Karpas-422 (cell line): ENCODE data around the gene MPG. TPM values are rescaled to one million over a fixed set of nuclear protein-coding genes. Genes with fewer than 3 reads are reported as not detected.

Experiments used
- DNase-seq: peaks from one replicate; pipeline ENCODE4 v3.0.0-alpha.2; 2015
- H2AFZ ChIP-seq: fragments of 200-600 bp; sonication (generic); 2 replicates; pipeline ENCODE4 v1.6.1; 2014; ENCODE audit warnings: antibody characterized with exemption, low read length, mixed read lengths
- H3K27ac ChIP-seq: fragments of 200-600 bp; sonication (generic); 2 replicates; pipeline ENCODE4 v1.5.1; 2014; ENCODE audit warnings: mild to moderate bottlenecking, low read length, moderate library complexity
- H3K27me3 ChIP-seq: fragments of 200-600 bp; sonication (generic); 2 replicates; pipeline ENCODE4 v1.6.1; 2014; ENCODE audit warnings: low read length, mixed read lengths
- H3K36me3 ChIP-seq: fragments of 200-600 bp; sonication (generic); 2 replicates; pipeline ENCODE4 v1.6.1; 2014; ENCODE audit warnings: low read length, mixed read lengths; ENCODE audit not compliant: insufficient read depth
- H3K4me1 ChIP-seq: fragments of 200-600 bp; sonication (generic); 2 replicates; pipeline ENCODE4 v1.6.1; 2014; ENCODE audit warnings: mild to moderate bottlenecking, low read length, mixed read lengths
- H3K4me2 ChIP-seq: fragments of 200-600 bp; sonication (generic); 2 replicates; pipeline ENCODE4 v1.6.1; 2014; ENCODE audit warnings: low read length, low read depth, mild to moderate bottlenecking; ENCODE audit not compliant: poor library complexity, severe bottlenecking
- H3K4me3 ChIP-seq: fragments of 200-600 bp; sonication (generic); 2 replicates; pipeline ENCODE4 v1.5.1; 2014; ENCODE audit warnings: mild to moderate bottlenecking, antibody characterized with exemption, low read length, mixed read lengths
- H3K79me2 ChIP-seq: fragments of 200-600 bp; sonication (generic); 2 replicates; pipeline ENCODE4 v1.6.1; 2014; ENCODE audit warnings: mild to moderate bottlenecking, low read length, mixed read lengths
- H3K9ac ChIP-seq: fragments of 200-600 bp; sonication (generic); 2 replicates; pipeline ENCODE4 v1.6.0; 2014; ENCODE audit warnings: low read length
- H3K9me2 ChIP-seq: fragments of 200-600 bp; sonication (generic), shearing (Covaris generic); replicated peaks from 2 replicates; pipeline ENCODE4 v1.6.0; 2014; ENCODE audit warnings: mild to moderate bottlenecking, low read length, moderate library complexity; ENCODE audit not compliant: insufficient read depth
- H3K9me3 ChIP-seq: fragments of 300-700, 200-600 bp; sonication (generic); 2 replicates; pipeline ENCODE4 v1.6.1; 2014; ENCODE audit warnings: low read length, mixed read lengths
- H4K20me1 ChIP-seq: fragments of 200-600 bp; sonication (generic); 2 replicates; pipeline ENCODE4 v1.6.1; 2014; ENCODE audit warnings: mild to moderate bottlenecking, antibody characterized with exemption, low read length, low read depth; ENCODE audit not compliant: insufficient read depth
- total RNA-seq: library from RNA; depleted of rRNA; stranded (reverse); fragments of >200 nt; shearing (Covaris generic); gene quantifications from 2 replicates; pipeline ENCODE4 v1.2.3, GENCODE V29; 2014; ENCODE audit warnings: low replicate concordance

Gene MPG
- total RNA-seq, 1 experiment from 2014 or later = 182 TPM

- no peaks in the 10 kb centered on the region for H3K9me3 ChIP-seq
- H3K9ac ChIP-seq = no peak overlapping the region
- H3K27ac ChIP-seq = no peak overlapping the region
- no peak overlapping the region for H3K4me2 ChIP-seq
- no peaks in the 10 kb centered on the region for H4K20me1 ChIP-seq
- H3K27me3 ChIP-seq = no peaks in the 10 kb centered on the region
- H2AFZ ChIP-seq = no peak overlapping the region
- H3K9me2 ChIP-seq = no peaks in the 10 kb centered on the region
- H3K36me3 ChIP-seq = no peaks in the 10 kb centered on the region; the same call in 1 of the 2 replicates
- no peak overlapping the region for H3K4me3 ChIP-seq
- H3K79me2 ChIP-seq = no peaks in the 10 kb centered on the region
- no peak for DNase-seq
- no peaks in the 10 kb centered on the region for H3K4me1 ChIP-seq
Measured at GRCh38 chr16:91484-91883, 13.5 kb downstream of the MPG start.

DNA sequence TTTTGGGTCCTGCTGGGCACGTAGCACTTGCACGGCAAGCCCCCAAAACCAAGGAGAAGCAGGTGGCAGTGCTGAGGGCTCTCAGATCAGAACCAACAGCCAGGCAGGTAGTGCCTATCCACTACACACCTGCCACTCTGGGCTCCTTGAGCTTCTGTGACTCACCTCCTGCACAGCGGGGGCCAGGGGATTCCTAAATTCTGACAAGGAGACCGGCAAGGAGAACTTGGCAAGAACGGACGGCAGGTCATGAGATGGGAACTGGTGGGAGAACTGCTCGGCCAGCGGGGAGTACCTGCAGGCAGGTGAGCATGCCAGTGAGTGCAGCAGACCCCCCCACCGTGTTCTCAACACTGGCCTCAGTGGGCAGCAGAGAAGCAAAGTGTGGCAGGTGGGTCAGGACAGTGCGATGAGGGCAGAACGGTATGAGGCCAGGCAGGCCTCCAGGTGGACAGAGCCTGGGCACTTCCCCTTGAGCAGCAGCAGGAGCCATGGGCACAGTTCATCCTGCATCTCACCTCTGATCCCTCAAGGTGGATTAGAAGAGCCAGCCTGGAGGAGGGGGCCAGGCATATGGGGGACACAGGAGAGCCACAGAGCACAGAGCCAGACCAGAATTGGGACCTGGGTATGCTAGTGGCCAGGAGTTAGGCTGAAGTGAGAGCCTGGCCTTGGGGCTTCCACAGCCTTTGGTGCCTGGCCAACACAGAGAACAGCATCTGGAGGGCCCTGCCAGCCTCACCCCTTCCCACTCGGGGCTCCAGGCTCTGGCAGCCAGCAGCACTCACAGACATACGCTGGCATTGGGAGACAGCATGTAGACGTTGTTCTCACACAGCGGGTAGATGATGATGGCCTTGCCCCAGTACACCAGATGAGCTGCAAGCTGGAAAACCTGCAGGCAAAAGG is 14.7 kb downstream of the MPG start:
- H4K20me1 ChIP-seq = no peaks in the 10 kb centered on the region
- no peak overlapping the region for H2AFZ ChIP-seq
- no peaks in the 10 kb centered on the region for H3K4me1 ChIP-seq
- H3K79me2 ChIP-seq = no peaks in the 10 kb centered on the region
- no peak overlapping the region for H3K27ac ChIP-seq
- no peaks in the 10 kb centered on the region for H3K9me2 ChIP-seq
- H3K4me2 ChIP-seq = no peak overlapping the region
- no peak overlapping the region for H3K4me3 ChIP-seq
- no peaks in the 10 kb centered on the region; the same call in 1 of the 2 replicates for H3K36me3 ChIP-seq
- H3K9me3 ChIP-seq = no peaks in the 10 kb centered on the region
- no peaks in the 10 kb centered on the region for H3K27me3 ChIP-seq
- no peak overlapping the region for H3K9ac ChIP-seq
- no peak for DNase-seq

DNA sequence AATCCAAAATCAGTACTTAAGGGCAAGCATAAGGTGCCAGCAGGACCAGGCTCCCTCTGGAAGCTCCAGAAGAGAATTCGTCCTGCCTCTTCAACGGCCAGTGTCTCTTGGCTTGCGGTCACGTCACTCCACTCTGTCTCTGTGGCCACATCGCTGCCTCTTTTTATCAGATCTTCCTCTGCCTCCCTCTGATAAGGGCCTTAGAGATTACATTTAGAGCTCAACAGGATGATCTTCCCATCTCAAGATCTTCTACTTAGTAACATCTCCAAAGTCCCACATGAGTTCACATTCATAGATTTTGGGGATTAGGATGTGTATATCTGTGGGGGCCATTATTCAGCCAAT is 16.9 kb downstream of the MPG start:
- Histone ChIP-seq H3K9me3 (no peaks in the 10 kb centered on the region), H4K20me1 (no peaks in the 10 kb centered on the region), H3K79me2 (no peaks in the 10 kb centered on the region), H3K9me2 (no peaks in the 10 kb centered on the region), H3K36me3 (no peaks in the 10 kb centered on the region), H3K4me1 (no peaks in the 10 kb centered on the region), H3K4me2 (no peak overlapping the region), H3K27ac (no peak overlapping the region), H2AFZ (no peak overlapping the region), H3K9ac (no peak overlapping the region), H3K4me3 (no peak overlapping the region), H3K27me3 (no peaks in the 10 kb centered on the region)
- no peak for DNase-seq

GRCh38 chr16:96935-97381 is 18.9 kb downstream of the MPG start:
- no peaks in the 10 kb centered on the region for H3K79me2 ChIP-seq
- H3K4me2 ChIP-seq = no peak overlapping the region
- DNase-seq = peak; percentile 96
- H3K9ac ChIP-seq = no peak overlapping the region
- no peaks in the 10 kb centered on the region for H3K4me1 ChIP-seq
- no peaks in the 10 kb centered on the region for H3K9me3 ChIP-seq
- H3K27ac ChIP-seq = no peak overlapping the region
- H3K4me3 ChIP-seq = no peak overlapping the region
- no peaks in the 10 kb centered on the region for H3K9me2 ChIP-seq
- H3K27me3 ChIP-seq = no peaks in the 10 kb centered on the region
- H3K36me3 ChIP-seq = no peaks in the 10 kb centered on the region
- no peaks in the 10 kb centered on the region for H4K20me1 ChIP-seq
- H2AFZ ChIP-seq = no peak overlapping the region

DNA sequence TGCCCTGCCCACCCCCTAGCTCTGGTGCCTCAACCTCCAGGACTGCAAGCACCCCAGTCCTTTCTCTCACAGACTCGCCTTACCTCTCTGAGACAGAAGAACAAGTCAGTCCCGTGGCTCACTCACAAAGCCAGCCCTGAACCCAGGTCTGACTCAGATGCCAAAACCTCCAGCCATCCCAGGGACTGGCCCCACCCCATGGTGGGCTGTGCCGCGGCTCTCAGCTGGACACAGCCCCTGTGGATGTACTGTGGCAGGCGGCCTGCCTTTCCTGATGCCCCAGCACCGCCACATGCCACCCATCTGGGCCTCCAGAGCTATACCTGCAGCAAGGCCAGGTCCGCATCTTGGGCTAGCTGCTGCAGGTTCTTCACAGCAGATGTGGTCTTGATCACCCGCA is 19.8 kb downstream of the MPG start:
- no peaks in the 10 kb centered on the region for H3K4me1 ChIP-seq
- H2AFZ ChIP-seq = no peak overlapping the region
- no peaks in the 10 kb centered on the region for H3K79me2 ChIP-seq
- H3K36me3 ChIP-seq = no peaks in the 10 kb centered on the region
- H3K9me3 ChIP-seq = no peaks in the 10 kb centered on the region
- DNase-seq = no peak
- H4K20me1 ChIP-seq = no peaks in the 10 kb centered on the region
- no peaks in the 10 kb centered on the region for H3K27me3 ChIP-seq
- H3K9ac ChIP-seq = no peak overlapping the region
- H3K9me2 ChIP-seq = no peaks in the 10 kb centered on the region
- H3K27ac ChIP-seq = no peak overlapping the region
- no peak overlapping the region for H3K4me3 ChIP-seq
- no peak overlapping the region for H3K4me2 ChIP-seq

DNA sequence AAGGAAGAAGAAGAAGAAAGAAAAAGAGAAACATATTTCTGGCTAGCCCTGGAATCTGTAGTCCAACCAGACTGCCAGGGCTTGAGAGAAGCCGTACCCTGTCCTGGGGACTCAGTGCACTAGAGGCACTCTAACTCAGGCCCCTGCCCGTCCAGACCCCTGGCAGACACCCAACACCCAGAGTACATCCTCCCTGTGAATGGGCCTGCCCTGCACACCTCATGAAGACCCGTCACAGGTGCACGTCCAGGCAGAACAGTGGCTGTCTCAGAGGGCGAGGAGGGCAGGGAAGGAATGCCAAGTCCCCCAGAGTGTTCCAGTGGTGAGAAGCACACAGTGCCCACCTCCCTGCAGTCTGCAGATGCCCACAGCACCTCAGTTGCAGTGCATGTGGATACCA is 23.0 kb downstream of the MPG start:
- Histone ChIP-seq H3K27me3 (no peaks in the 10 kb centered on the region), H3K36me3 (no peaks in the 10 kb centered on the region), H3K9me3 (no peaks in the 10 kb centered on the region), H3K27ac (no peak overlapping the region), H3K4me3 (no peak overlapping the region), H3K4me1 (no peaks in the 10 kb centered on the region), H3K9ac (no peak overlapping the region), H2AFZ (no peak overlapping the region), H3K9me2 (no peaks in the 10 kb centered on the region), H3K79me2 (no peaks in the 10 kb centered on the region), H4K20me1 (no peaks in the 10 kb centered on the region), H3K4me2 (no peak overlapping the region)
- no peak for DNase-seq

DNA sequence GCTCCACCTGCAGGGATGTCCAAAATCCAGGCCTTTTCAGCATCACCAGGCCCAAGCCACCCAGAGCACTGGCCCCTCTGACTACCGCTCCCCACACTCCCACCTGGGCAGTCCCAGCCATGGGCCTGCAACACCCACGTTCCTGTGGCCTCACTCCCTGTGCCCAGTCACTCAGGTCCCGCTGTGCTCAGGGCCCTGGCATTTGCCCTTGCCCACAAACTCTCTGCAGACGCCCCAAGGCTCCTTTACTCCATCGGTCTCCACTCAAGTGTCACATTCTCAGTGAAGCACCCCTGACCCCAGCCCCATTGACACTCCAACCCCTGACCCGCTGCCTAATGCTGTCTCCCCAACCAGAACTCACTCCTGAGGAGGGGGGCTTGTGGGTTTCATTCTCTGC is 23.6 kb downstream of the MPG start:
- H3K9ac ChIP-seq = no peak overlapping the region

GRCh38 chr16:102060-102855 is 24.2 kb downstream of the MPG start:
- Histone ChIP-seq H3K4me2 (no peak overlapping the region), H3K27me3 (no peaks in the 10 kb centered on the region), H3K9me3 (no peaks in the 10 kb centered on the region), H2AFZ (no peak overlapping the region), H3K4me1 (no peaks in the 10 kb centered on the region), H3K27ac (no peak overlapping the region), H3K4me3 (no peak overlapping the region), H4K20me1 (peaks cover 3% of the 10 kb centered on the region; the same call in 1 of the 2 replicates), H3K9me2 (no peaks in the 10 kb centered on the region), H3K79me2 (no peaks in the 10 kb centered on the region), H3K9ac (no peak overlapping the region), H3K36me3 (no peaks in the 10 kb centered on the region; the same call in 1 of the 2 replicates)
- DNase-seq = no peak

More for the DNA sequence above, 23.6 kb downstream of the MPG start:
- no peaks in the 10 kb centered on the region for H3K4me1 ChIP-seq
- H3K9me2 ChIP-seq = no peaks in the 10 kb centered on the region
- no peak for DNase-seq
- H3K27ac ChIP-seq = no peak overlapping the region
- no peaks in the 10 kb centered on the region for H3K79me2 ChIP-seq
- H2AFZ ChIP-seq = no peak overlapping the region
- H3K27me3 ChIP-seq = no peaks in the 10 kb centered on the region
- no peaks in the 10 kb centered on the region; the same call in 1 of the 2 replicates for H3K36me3 ChIP-seq
- H3K4me3 ChIP-seq = no peak overlapping the region
- H4K20me1 ChIP-seq = 0 out of 2 replicates have a peak, but pooled peaks cover under 1% of the 10 kb centered on the region
- H3K4me2 ChIP-seq = no peak overlapping the region
- no peaks in the 10 kb centered on the region for H3K9me3 ChIP-seq
